HG03139 (cell line): Measurements from ENCODE around the gene PCDHB13.
"Not testable (repeated sequence)": the region's sequence is repeated elsewhere in the genome, so short reads cannot be mapped to it uniquely, and the experiment has no call there.

Experiments used
- ATAC-seq: cut with Tn5 transposase; IDR thresholded peaks from one replicate; pipeline ENCODE4 v1.9.1; 2021; ENCODE audit not compliant: unreplicated experiment

PCDHB13 gene

DNA sequence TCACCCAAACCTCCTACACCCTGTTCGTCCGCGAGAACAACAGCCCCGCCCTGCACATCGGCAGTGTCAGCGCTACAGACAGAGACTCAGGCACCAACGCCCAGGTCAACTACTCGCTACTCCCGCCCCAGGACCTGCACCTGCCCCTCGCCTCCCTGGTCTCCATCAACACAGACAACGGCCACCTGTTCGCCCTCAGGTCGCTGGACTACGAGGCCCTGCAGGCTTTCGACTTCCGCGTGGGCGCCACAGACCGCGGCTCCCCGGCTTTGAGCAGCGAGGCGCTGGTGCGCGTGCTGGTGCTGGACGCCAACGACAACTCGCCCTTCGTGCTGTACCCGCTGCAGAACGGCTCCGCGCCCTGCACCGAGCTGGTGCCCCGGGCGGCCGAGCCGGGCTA lies 12.6 kb upstream of the PCDHB13 start:
- not testable (repeated sequence) for ATAC-seq

DNA sequence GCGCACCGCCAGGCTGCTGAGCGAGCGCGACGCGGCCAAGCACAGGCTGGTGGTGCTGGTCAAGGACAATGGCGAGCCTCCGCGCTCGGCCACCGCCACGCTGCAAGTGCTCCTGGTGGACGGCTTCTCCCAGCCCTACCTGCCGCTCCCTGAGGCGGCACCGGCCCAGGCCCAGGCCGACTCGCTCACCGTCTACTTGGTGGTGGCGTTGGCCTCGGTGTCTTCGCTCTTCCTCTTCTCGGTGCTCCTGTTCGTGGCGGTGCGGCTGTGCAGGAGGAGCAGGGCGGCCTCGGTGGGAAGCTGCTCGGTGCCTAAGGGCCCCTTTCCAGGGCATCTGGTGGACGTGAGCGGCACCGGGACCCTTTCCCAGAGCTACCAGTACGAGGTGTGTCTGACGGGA lies 12.1 kb upstream of the PCDHB13 start:
- ATAC-seq, result not testable (repeated sequence)

DNA sequence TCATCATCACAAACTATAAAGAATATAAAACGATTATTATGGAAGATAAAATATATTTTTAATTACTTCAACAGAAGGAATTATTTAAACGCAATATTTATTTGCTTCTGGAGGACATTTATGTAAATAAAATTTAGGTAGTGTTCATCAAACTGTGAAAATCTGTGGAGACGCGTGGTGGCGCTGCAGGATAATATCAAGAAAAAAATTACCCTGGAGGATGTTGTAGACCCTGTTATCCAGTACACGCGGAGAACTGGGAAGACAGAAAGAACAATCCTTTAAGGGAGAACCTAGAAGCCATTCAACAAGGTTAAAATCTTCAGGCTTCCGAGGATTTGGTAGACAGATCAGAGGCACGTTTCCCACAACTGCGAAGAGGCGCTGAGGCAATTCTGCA lies 5.2 kb upstream of the PCDHB13 start, which contains the start of gene PCDHB12:
Gene PCDHB12 (plus strand): TSS at position 242 of the 400 bp plus-strand sequence. CDS start 189 bp downstream, outside the sequence.
- no peak for ATAC-seq

DNA sequence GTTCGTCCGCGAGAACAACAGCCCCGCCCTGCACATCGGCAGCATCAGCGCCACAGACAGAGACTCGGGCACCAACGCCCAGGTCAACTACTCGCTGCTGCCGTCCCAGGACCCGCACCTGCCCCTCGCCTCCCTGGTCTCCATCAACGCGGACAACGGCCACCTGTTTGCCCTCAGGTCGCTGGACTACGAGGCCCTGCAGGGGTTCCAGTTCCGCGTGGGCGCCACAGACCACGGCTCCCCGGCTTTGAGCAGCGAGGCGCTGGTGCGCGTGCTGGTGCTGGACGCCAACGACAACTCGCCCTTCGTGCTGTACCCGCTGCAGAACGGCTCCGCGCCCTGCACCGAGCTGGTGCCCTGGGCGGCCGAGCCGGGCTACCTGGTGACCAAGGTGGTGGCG lies 3.4 kb upstream of the PCDHB13 start:
- not testable (repeated sequence) for ATAC-seq

DNA sequence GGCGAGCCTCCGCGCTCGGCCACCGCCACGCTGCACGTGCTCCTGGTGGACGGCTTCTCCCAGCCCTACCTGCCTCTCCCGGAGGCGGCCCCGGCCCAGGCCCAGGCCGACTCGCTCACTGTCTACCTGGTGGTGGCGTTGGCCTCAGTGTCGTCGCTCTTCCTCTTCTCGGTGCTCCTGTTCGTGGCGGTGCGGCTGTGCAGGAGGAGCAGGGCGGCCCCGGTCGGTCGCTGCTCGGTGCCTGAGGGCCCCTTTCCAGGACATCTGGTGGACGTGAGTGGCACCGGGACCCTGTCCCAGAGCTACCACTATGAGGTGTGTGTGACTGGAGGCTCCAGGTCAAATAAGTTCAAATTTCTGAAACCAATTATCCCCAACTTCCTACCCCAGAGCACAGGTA lies 2.9 kb upstream of the PCDHB13 start:
- ATAC-seq, result not testable (repeated sequence)

DNA sequence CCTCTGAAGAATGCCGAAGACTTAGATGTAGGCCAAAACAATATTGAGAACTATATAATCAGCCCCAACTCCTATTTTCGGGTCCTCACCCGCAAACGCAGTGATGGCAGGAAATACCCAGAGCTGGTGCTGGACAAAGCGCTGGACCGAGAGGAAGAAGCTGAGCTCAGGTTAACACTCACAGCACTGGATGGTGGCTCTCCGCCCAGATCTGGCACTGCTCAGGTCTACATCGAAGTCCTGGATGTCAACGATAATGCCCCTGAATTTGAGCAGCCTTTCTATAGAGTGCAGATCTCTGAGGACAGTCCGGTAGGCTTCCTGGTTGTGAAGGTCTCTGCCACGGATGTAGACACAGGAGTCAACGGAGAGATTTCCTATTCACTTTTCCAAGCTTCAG lies 864 bp downstream of the PCDHB13 start:
- not testable (repeated sequence) for ATAC-seq

DNA sequence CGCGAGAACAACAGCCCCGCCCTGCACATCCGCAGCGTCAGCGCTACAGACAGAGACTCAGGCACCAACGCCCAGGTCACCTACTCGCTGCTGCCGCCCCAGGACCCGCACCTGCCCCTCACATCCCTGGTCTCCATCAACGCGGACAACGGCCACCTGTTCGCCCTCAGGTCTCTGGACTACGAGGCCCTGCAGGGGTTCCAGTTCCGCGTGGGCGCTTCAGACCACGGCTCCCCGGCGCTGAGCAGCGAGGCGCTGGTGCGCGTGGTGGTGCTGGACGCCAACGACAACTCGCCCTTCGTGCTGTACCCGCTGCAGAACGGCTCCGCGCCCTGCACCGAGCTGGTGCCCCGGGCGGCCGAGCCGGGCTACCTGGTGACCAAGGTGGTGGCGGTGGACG lies 1.8 kb downstream of the PCDHB13 start:
- ATAC-seq, result not testable (repeated sequence)

DNA sequence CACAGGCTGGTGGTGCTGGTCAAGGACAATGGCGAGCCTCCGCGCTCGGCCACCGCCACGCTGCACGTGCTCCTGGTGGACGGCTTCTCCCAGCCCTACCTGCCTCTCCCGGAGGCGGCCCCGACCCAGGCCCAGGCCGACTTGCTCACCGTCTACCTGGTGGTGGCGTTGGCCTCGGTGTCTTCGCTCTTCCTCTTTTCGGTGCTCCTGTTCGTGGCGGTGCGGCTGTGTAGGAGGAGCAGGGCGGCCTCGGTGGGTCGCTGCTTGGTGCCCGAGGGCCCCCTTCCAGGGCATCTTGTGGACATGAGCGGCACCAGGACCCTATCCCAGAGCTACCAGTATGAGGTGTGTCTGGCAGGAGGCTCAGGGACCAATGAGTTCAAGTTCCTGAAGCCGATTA lies 2.3 kb downstream of the PCDHB13 start:
- ATAC-seq, result not testable (repeated sequence)

DNA sequence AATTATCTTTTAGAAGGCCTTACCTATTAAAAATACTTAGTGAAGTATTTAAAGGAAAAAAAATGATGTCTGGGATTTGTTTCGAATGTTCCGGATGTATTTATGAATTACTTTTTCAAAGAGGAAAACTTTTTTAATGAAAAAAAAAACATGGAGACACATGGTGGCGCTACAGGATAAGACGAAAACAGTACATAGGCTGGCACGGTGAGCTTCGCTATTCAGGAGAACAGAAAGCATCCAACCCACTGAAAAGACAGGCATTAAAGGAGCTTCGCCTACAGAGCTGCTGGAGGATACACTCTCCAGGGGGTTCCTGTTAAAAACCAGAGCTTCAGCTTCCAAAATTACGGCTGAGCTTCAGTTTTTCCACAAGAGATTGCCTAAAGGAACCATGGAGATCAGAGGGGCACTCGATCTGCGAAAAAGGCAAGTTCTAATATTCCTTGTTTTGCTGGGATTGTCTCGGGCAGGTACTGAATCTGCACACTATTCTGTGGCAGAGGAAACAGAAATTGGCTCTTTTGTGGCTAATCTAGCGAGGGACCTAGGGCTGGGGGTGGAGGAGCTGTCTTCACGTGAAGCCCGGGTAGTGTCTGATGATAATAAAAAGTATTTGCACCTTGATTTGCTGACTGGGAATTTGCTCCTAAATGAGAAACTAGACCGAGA lies 9.5 kb downstream of the PCDHB13 start, which contains the start of gene PCDHB14:
Gene PCDHB14 (plus strand): TSS at position 232 of the 672 bp plus-strand sequence. CDS start 163 bp downstream, at position 395.
- no peak for ATAC-seq

DNA sequence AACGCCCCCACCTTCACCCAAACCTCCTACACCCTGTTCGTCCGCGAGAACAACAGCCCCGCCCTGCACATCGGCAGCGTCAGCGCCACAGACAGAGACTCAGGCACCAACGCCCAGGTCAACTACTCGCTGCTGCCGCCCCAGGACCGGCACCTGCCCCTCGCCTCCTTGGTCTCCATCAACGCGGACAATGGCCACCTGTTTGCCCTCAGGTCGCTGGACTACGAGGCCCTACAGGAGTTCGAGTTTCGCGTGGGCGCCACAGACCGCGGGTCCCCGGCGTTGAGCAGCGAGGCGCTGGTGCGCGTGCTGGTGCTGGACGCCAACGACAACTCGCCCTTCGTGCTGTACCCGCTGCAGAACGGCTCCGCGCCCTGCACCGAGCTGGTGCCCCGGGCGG lies 11.1 kb downstream of the PCDHB13 start:
- ATAC-seq, result not testable (repeated sequence)

DNA sequence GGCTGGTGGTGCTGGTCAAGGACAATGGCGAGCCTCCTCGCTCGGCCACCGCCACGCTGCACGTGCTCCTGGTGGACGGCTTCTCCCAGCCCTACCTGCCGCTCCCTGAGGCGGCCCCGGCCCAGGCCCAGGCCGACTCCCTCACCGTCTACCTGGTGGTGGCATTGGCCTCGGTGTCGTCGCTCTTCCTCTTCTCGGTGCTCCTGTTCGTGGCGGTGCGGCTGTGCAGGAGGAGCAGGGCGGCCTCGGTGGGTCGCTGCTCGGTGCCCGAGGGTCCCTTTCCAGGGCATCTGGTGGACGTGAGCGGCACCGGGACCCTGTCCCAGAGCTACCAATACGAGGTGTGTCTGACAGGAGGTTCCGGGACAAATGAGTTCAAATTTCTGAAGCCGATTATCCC lies 11.7 kb downstream of the PCDHB13 start:
- ATAC-seq, result not testable (repeated sequence)

DNA sequence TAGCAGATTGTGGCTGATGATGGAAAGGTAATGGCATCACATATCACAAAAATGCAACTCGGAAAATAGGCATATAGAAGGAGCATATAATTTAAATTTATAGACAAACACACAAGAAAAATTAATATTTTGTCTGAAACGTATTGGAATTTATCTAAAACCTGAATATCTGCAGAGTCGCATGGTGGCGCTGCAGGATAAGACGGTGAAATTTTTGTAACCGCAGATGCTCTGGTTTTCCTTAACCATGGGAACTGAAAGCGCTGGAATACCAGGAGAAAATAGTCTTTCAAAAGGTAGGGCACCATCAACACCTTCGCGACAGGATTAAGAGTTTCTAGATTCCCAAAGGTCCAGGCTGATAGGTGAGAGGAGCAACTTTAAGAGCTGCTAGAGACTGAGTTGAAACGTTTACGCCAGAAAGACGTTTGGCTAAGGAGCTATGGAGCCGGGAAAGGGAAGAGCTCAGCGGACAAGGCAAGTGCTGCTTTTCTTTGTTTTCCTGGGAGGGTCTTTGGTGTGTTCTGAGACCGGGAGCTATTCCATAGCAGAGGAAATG lies 20.5 kb downstream of the PCDHB13 start:
- ATAC-seq, result no peak

DNA sequence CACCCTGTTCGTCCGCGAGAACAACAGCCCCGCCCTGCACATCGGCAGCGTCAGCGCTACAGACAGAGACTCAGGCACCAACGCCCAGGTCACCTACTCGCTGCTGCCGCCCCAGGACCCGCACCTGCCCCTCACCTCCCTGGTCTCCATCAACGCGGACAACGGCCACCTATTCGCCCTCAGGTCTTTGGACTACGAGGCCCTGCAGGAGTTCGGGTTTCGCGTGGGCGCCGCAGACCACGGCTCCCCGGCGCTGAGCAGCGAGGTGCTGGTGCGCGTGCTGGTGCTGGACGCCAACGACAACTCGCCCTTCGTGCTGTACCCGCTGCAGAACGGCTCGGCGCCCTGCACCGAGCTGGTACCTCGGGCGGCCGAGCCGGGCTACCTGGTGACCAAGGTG lies 22.2 kb downstream of the PCDHB13 start:
- ATAC-seq, result not testable (repeated sequence)

DNA sequence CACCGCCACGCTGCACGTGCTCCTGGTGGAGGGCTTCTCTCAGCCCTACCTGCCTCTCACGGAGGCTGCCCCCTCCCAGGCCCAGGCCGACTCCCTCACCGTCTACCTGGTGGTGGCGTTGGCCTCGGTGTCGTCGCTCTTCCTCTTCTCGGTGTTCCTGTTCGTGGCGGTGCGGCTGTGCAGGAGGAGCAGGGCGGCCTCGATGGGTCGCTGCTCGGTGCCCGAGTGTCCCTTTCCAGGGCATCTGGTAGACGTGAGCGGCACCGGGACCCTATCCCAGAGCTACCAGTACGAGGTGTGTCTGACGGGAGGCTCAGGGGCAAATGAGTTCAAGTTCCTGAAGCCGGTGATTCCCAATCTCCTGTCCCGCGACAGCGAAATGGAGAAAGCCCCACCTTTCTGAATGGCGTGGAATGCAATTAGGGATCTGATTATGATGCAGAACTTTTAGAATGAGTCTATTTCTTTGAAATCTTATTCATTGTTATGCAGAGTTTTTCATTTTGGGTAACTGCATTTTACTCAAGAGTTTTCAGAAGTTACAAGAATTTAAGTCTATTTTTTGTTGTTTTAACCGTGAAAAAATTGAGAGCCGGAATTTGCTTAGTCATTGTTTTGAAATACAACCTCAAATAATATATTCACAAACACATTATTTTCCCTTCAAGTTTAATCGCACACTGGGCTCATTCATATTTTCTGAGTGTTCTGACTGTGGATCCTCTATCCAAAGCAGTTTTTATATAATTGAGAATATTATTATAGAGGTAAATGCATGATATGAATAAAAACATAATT lies 23.0 kb downstream of the PCDHB13 start:
- ATAC-seq, result no peak

DNA sequence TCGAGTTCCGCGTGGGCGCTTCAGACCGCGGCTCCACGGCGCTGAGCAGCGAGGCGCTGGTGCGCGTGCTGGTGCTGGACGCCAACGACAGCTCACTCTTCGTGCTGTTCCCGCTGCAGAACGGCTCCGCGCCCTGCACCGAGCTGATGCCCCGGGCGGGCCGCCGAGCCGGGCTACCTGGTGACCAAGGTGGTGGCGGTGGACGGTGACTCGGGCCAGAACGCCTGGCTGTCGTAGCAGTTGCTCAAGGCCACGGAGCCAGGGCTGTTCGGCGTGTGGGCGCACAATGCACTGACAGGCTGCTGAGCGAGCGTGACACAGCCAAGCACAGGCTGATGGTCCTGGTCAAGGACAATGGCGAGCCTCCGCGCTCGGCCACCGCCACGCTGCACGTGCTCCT lies 27.8 kb downstream of the PCDHB13 start:
- no peak for ATAC-seq

DNA sequence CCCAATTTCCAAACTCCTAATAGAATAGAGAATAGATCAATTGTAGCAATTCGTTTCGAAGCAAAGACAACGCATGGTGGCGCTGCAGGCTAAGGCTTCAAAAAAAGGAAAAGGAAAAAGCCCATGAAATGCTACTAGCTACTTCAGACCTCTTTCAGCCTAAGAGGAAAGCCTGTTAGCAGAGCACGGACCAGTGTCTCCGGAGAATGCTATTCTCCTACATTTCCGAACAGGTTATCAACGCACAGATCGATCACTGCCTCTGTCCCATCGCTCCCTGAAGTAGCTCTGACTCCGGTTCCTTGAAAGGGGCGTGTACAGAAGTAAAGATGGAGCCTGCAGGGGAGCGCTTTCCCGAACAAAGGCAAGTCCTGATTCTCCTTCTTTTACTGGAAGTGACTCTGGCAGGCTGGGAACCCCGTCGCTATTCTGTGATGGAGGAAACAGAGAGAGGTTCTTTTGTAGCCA lies 31.6 kb downstream of the PCDHB13 start, which contains the start of gene PCDHB15:
Gene PCDHB15 (plus strand): TSS at position 146 of the 468 bp plus-strand sequence. CDS start 184 bp downstream, at position 330.
- no peak for ATAC-seq

DNA sequence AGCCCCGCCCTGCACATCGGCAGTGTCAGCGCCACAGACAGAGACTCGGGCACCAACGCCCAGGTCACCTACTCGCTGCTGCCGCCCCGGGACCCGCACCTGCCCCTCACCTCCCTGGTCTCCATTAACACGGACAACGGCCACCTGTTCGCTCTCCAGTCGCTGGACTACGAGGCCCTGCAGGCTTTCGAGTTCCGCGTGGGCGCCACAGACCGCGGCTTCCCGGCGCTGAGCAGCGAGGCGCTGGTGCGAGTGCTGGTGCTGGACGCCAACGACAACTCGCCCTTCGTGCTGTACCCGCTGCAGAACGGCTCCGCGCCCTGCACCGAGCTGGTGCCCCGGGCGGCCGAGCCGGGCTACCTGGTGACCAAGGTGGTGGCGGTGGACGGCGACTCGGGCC lies 33.3 kb downstream of the PCDHB13 start:
- ATAC-seq, result not testable (repeated sequence)

DNA sequence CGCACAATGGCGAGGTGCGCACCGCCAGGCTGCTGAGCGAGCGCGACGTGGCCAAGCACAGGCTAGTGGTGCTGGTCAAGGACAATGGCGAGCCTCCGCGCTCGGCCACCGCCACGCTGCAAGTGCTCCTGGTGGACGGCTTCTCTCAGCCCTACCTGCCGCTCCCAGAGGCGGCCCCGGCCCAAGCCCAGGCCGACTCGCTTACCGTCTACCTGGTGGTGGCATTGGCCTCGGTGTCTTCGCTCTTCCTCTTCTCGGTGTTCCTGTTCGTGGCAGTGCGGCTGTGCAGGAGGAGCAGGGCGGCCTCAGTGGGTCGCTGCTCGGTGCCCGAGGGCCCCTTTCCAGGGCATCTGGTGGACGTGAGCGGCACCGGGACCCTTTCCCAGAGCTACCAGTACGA lies 33.7 kb downstream of the PCDHB13 start:
- ATAC-seq, result not testable (repeated sequence)

DNA sequence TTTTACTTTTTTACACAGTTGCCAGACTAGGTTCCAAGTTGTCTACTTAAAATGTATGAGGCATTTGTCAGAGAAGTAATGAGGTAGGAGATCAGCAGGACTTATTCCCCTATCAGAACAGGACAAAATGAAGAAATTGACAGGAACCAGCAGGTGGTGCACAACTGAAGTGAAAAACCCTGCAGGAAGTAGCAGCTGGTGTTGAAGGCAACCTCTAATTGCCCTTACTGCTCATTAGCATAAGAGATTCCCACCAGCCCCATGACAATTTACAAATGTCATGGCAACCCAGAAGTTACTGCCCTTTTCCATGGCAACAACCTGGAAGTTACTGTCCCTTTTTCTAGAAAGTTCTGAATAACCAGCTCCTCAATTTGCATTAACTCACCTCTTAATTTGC lies 36.9 kb downstream of the PCDHB13 start:
- ATAC-seq, result no peak

DNA sequence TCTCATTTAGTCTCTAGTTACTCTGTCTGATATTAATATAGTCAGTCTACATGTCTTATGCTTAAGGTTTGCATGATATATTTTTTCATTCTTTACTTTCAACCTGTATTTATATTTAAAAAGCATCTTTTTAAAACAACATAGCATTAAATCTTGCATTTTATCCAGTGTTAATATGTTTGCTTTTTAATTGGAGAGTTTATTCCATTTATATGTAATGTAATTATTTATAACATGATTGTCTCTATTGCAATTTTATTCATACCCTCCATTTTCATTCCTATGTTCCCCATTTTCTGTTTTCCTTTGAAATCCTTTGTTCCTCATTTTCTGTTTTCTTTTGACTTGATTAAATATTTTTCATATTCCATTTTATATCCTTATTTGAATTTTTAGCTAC lies 44.7 kb downstream of the PCDHB13 start:
- no peak for ATAC-seq

DNA sequence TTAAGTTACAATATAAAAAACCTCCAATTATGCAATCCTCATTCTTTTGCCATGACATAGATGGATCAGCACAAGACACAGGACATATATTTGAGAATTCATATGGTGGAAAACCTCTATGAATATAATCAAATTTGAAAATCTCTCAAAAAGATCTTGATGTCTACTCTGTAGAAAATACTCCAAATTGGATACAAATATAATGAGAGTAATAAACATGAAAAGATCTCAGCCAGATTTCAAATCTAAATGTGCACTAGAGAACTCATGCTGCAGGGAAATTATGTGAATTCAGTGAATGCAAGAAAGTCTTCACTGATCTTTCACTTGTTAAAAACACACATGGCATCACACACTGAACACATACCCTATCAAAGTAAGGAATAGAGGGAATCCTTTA lies 45.2 kb downstream of the PCDHB13 start:
- ATAC-seq, result no peak
